GM12865 (cell line): ENCODE measurements around the gene RUNX1.

ENCODE experiments used
- DNase-seq: peaks from one replicate; pipeline ENCODE4 v3.0.0; 2010; ENCODE audit warnings: low read depth
- H3K4me3 ChIP-seq: 2 replicates; pipeline ENCODE4 v1.5.1; 2011; ENCODE audit warnings: mild to moderate bottlenecking, low read depth, low read length, control low read depth
- CTCF ChIP-seq: IDR thresholded peaks from 2 replicates; pipeline ENCODE4 v1.5.1; 2011; ENCODE audit warnings: low read length, control low read depth, low read depth, inconsistent platforms; ENCODE audit not compliant: insufficient read depth; ENCODE audit errors: missing control alignments

The RUNX1 gene

DNA sequence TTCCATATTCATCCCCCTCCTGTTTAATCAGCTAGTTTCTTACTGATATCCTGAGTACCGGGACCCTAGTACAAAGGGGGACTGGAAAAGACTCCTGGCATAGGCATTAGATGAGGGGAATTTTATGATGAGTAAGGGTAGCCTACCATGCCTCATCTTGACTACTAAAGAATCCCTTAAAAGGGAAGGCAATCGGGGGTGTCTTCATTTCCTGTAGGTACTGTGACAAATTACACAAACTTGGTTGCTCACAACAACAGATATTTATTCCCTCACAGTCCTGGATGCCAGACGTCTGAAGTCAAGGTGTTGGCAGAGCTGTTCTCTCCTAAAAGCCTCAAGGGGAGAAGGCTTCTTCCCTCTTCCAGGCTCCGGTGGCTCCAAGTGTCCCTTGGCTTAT lies 28.9 kb upstream of the RUNX1 start:
- TF ChIP-seq CTCF: no peak
- no peak overlapping the region for H3K4me3 ChIP-seq
- DNase-seq: no peak

DNA sequence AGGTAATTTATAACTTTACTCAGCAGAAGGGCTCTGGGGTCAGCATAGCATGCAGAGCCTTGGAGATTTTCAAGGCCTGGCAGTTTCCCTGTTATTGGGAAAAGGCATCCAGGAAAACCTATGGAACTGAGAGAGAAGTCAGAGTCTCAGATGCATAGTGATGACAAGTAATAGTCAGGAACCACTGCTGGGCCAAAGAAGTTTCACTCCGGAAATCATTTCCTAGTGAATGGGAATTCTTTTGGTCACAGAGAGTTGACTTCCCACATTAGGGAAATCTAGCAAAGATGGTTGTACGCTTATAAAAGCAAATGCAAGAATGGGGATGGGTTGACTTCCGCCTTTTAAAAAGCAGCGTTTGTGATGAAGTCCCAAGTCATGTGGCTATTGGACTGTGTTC lies 28.4 kb upstream of the RUNX1 start:
- DNase-seq: no peak
- TF ChIP-seq CTCF: no peak
- no peak overlapping the region for H3K4me3 ChIP-seq

- TF ChIP-seq CTCF: no peak
- H3K4me3 ChIP-seq: no peak overlapping the region
- DNase-seq: no peak
These were observed 26.4 kb upstream of the RUNX1 start for GRCh38 chr21:35075546-35075945.

DNA sequence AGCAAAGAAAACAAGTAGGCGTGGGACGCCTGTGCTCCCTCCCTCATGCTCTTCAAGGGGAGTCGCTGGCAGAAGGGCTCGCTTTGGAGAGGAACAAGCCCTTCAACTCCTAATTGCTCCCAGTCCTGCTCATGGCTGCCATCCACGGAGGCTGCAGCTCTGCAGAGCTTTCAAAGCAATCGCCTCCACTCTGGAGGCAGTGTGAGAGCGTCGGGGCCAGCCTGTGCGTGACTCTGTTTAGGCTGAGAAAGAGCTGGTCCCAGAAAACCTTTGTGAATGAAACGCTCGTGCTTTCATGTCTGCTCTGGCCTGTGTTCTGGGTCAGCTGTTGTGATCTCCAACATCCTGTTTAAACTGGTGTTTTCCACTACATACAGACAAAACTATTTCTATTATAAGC lies 23.9 kb upstream of the RUNX1 start:
- DNase-seq: no peak
- no peak overlapping the region for H3K4me3 ChIP-seq
- no peak for TF ChIP-seq CTCF

- no peak for DNase-seq
- H3K4me3 ChIP-seq: no peak overlapping the region
- TF ChIP-seq CTCF: no peak
These were observed 23.5 kb upstream of the RUNX1 start for GRCh38 chr21:35072557-35072956.

DNA sequence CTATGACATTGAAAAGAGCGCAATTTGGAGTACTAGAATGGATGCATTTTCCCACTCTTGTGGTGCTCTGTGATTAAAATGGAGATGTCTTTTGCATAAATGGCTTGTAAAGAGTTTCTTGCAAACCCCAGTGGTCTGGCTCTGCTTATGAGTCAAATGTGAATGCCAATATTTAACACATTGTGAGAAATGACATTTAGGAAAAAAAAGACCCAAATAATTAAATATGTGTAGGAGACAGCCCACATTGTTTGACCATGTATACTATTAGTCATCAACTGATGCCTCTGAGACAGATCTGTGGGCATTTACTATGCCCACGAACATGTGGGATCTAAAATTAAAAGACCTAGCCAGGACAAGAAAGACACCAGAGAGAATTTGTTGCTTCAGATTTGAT lies 22.2 kb upstream of the RUNX1 start:
- no peak for TF ChIP-seq CTCF
- no peak overlapping the region for H3K4me3 ChIP-seq
- DNase-seq: no peak

DNA sequence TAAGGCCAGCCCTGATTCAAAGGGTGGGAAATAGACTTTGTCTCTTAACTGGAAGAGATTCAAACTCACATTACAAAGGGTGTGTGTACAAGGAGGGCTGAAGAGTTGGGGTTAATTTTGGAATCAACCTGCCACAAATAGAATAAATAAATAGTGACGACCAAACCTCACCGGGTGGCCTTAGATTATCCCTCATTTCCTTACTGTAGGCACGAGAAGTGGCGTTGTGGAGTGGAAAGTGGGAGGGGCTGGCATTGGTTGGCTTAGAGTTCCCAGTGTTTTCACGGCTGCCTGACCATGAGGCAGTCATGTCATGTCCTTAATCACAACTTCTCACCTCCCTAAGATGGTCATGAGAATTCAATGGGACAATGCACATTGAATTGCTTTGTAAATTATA lies 21.3 kb upstream of the RUNX1 start:
- H3K4me3 ChIP-seq: no peak overlapping the region
- DNase-seq: no peak
- no peak for TF ChIP-seq CTCF
